Activated CD4-positive, CD25-positive, alpha-beta regulatory T cell (primary cell): Measurements from ENCODE around the gene TRMT1.

Experiments
- DNase-seq, 4 experiments: peaks; one replicate each; lab custom pipeline; 2025; lab: John Stamatoyannopoulos, UW

TRMT1 gene

DNA sequence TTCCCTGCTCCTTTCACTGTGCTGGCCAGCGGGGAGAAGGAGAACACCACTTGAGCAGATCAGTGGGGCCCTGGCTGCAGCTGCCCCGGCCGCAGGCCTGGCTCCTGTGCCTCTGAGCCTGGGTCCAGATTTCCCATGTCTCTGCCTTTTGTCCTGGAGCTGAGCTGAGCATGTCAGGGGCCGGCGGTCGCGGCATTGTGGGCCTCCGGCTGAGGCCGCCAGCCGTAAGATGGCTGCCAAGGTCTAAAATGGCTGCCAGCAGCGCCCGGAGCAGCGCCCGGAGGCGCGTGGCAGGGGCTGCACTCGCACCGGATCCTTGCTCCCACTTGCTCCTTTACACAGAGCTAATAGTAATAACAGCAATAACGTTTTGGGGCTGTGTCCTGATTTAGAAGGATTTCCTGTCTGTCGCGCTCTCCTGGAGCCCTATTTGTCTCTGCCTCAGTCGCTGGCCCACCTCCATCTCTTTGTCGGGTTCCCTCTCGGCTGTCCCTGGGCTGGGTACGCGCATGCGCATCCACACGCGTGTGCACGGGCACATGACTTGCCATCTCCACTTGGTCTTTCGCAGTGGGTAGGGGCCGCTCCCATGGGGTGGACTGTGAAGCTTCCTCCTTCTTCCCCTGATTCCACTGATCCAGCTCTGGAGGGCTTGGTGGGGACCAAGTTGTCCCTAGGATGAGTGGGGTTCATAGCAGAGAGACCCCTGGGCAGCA, 46.0 kb downstream of the TRMT1 start:
- no peak for DNase-seq

DNA sequence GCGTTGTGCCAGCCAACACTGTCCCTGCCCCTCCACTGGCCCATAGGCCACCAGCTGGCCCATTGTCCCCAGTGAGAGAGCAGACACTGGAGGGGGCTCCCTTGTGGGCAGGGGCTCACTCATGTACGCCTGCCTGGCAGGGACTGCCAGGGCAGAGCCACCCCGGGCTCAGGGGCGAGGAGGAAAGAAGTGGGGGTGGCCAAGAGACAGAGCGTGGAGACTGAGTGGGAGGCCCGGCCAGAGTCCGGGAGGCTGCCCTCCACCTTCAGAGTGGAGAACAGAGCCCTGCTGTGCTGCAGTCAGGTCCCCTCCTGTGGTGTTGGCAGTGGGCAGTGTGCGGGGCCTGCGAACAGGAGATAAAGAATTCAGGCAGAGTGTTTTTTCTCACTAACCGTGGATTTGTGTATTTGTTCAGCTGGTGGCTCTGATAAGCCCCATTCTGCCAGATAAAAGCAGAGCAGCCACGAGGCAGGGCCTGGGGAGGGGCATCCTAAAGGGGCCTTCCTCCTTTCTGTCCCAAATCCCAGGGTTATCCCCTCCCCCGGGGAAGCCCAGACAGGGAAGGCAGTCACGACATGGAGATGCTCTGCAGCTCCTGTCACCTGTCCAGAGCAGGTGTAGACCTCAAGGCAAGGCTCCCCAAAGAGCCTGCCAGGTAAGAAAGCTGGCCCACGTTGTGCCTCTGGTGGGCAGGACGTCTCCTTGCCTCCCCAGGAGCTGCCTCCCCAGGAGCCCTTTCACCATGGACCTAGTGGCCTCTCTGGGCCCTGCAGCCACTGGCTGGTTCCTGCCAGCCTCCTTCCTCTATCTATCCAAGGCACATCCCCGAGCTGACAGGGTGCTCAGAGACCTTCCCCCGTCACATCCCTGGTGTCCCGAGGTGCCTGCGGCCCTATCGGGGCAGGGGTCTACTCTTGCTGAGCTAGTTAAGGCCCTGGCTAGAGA, 46.9 kb downstream of the TRMT1 start:
- DNase-seq = no peak

DNA sequence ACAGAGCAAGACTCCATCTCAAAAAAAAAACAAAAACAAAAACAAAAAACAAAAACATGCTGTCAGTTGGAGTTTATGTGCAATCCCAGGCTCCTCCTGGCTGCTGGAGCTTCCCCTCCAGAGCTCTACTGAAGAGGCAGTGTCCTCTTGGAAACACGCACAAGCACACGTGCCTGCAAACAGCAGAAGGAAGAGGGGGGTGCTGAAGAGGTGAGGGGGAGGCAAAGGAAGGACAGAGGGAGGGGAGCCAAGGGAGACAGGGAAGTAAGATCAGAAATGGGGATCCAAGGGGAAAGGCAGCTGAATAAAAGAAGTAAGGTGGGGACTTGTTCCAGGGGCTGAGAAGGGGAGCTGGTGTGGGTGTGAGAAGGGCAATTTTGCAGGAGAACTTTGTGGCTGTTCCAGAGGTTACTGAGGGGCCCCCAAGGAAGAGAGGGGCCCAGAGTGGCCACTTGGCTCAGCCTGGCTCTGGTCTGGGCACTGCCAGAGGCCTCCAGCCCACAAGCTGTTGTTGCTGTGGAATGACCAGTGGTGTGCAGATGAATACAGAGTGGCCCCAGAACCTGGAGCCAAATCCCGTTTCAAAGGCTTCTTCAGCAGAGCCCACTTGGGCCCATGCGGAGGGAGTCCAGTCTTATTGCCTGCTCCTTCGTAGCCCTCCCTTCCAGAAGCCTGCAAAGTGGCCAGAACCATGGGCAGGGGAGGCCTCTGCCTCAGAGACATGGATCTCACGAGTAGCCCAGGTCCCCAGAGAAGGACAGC, 48.3 kb downstream of the TRMT1 start:
- no peak for DNase-seq

DNA sequence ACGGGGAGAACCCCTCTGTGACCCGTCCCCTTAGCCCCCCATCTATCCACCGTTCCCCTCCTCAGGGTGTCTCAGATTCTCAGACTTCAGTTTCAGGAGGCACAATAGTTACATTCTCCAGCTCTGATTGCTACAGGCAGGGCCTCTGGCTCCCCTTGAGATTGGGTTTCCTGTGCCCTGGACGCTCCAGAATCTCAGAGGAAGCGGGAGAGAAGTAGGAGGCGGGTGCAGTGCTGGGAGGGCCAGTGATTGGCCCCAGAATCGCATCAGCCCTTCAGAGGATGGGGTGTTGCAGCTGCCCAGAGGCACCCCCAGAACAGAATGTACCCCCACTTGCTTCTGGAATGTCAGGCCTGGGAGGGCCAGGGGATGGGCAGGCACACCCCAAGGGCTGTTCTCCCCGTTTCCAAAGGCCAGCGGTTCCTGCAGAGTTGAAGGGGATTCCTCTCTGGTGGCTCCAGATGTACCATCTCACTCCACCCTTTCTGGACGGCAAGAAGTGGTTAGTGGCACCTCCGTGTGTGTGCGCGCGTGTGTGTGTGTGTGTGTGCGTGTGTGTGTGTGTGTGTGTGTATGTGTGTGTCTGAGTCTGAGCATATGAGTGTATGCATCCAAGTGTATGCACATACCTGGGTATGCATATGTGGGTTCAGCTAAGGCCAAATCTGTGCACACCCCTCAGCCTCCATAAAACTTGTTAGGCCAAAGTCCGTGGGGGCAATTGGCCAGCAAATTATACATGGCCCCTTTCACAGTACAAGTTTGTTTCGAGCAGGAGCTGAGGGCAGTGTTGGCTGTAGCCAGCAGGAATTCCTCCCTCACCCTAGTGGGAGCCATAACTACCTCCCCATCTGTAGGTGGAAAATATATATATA, 49.4 kb downstream of the TRMT1 start:
- no peak for DNase-seq

DNA sequence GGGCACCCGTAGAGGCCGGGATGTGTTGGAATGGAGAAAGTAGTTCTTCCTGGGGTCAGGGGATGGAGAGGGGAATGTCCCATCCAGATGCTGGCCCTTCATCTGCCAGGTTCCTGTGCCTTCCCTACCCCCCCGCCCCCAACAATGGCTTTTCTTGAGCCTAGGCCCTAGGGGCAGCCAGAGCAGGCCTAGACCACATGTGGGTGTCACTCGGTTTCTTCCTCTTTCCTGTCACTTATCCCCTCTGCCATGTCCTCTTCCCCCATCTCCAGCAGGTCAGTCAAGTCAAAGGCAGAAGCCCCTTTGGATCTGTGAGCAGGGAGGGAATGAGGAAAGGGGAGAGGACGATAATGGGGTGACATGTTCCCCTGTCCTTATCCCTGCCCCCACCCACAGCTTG, 50.3 kb downstream of the TRMT1 start:
- no peak for DNase-seq

DNA sequence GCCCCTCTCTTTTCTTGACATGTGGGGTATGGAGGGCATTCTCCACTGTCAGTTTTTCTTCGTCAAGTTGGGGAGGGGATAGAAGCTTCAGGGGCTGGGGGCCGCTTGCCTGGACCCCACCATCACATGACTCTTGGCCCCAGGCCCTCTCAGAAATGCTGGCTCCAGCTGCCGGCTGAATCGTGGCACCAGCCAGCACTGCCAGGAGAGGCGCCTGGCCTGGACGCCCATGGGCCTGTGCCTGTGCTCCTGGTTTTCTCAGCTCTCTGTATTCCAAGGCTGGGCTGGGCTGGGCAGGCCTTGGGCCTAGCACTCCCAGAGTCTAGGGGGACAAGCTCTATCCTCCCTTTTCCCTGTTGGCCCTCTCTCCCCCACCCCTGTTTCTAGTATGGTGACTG, 52.4 kb downstream of the TRMT1 start:
- DNase-seq = no peak

DNA sequence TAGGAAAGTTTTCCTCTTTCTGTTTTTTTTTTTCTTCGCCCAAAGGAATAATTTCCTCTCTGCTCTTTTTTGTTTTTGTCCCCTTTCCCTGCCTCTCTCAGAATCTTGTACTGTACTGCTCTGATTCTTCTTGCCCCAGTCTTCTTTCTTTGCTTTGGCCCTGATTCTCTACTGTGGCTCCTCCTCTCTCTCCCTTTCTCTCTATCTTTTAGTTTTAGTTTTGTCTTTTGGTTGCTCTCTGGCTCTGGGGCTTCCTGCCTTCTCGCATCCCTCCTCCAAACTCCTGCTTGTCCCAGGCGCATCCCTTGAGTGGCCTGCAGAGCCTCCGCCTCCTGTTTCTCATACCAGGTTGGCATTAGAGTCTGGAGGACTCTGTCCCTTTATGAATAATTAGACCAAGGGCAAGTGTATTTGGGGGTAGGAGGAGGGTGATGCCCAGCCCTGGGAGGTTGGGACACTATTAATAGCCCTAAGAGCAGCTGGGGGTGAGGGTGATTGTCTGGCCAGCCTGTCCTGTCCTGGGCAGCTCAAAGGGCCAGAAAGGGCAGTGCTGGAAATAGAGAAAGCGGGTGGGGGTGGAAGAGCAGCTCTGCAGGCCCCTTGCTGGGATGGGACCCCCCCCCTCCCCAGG, 53.0 kb downstream of the TRMT1 start:
- DNase-seq = no peak

DNA sequence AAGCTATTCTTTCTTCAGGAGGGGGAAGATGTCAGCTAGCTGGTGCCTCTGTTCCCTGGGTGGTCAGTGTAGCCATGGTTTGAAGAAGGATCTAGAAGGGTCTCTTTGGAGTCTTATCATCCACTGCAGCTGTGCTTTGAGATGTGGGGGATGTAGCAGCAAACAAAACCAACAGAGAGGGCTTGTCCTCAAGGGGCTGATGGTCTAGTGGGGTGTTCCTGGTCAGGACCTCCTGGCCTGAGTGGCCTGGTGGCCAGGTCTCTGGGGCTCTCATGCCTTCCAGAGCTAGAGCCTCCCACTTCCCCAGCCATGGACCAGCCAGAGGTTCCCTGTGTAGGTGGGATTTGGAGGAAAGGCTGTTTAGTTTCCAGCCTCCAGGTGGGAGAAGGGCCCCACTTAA, 54.2 kb downstream of the TRMT1 start:
- DNase-seq = no peak

DNA sequence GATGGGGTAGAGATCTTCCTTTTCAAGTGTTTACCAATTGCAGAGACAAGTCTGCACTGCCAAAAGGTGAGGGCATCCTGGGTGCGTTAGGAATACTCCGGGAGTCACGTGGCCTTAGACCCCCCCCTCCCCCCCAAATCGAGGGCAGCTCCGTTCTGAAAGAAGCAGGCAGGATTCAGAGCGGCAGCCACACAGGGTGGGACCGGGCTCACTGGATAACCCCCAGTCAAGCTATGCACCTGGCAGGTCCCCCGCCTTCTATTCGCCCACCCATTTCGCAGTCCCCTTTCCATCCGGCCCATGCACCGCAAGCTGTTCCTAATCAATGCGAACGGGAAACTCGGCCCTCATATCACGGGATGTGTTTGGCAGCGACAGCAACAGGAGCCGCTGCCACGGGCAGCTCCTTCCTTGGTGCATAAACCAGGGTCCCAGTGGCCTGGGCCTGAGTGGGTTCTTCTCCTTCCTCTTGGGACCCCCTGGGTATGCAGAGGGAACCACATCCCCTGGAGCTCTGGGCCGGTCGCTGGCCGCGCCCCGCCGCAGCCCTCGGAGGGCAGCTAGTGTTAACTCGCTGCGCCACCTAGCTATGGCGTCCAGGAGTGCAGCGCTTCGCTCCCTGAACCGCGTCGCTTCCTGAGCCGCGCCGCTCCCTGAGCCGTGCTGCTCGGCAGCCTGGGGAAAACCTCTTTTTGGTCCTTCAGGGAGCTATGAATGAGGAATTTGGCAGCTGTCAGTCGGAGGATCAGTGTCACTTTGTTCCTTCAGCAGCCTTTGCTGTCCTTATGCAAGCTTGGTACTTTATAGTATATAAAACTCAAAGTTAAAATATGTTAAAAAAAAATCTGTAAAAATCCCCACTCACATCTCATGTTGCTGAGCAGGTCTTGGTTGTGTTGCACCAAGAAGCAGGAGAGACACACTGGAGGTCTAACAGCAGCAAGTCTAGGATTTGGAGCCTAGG, 55.3 kb downstream of the TRMT1 start:
- DNase-seq = peak; percentile 45 to 68 (median 53)

DNA sequence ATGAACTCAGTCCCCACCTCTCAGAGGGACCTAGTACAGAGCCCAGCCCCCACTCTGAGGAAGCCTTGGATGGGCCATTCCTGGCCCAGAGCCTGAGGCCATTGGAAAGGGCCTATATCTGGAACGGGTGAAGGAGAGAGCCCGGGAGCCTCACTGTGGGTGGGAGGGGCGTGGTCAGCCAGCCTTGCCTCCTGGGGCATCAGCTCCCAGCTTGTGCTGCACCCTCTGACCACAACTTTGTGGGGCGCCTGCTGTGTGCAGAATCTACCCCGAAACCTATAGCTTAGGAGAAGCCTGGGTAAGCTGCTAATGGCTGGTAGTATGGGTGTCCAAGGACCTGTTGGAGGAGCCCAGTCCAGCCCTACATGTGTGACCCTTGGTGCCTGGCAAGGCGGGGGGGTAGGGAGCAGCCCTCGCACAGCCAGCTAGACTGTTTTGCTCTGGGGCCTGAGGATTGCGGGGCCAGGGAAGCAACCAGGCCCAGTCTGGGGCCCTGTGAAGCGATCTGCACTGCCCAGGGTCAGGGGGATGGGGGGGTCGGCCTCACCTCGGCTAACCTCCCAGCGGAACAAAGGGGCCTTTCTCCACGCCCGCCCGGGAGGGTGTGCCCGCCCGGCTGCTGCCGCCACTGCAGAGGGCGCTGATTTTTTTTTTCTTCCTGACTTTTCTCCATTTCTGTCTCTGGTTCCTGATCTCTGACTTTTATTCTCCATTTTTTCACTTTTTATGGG, 56.1 kb downstream of the TRMT1 start:
- no peak for DNase-seq

DNA sequence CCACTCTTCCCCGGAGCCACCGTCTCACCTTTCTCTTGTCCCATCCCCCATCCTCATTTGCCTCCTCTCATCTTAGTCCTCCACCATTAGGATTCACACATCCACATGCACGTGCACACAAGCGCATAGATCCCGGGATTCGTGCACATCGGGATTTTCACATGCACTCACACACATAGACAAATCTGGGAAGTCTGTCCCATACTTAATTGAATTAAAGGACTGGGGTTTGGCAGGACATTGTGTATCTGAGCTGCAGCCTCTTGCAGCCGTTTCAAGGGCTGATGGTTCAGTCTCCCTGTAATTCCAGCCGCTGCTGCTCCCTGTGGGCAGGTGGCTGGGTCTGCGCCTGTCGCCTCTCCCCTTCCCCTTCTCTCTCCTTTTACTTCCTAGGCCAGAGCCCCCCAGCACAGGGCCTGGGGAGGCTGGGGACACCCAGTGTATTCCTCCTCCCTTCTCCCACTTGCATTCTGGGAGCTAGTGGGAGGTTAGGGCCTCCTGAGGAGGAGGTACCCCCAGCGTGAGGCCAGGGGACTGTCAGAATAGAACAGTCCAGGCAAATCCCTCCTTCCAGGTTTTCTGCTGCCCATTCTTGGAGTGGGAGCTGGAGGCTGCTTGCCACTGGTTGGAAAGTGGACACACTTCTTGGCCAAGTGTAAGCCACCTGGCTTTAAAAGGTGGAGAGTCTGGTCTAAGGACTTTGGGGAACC, 57.4 kb downstream of the TRMT1 start:
- DNase-seq = no peak

DNA sequence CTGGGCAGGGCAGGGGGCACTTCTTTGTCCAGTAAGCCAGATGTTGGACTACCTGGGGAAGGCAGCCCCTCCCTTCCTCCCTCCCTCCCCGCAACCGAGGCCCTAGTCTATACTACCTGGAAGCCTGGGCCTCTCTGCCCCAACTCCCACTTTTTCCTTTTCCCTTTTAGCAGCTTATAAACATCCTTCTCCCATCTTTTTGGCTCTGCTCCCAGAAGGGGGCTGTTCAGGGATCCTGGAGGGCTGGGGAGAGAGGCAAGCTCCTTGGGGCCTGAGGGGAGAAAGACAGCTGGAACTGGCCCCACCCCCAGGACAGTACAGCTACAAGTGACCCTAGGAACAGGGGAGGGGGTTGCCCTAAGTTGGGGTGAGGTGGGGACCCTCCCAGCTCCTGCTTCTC, 58.8 kb downstream of the TRMT1 start:
- DNase-seq = no peak

DNA sequence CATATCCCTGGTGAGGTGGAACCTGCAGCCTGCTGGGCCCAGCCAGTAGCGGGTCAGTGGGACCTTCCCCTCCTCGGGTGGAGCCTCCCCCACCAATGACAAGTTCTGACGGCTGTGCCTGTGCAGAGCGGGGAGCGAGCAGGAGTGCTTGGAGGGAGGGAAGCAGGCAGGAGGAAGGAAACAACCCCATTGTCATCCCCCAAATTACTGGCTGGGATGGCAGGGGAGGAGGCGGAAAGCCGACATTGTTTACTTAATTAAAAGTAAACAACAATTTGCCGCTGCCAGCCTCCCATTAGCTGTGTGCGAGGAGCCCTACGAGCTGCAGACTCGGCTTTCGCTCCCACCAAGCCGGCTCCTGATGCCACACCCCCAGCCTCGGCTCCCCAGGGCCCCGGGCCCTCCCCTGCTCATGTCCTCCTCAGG, 59.4 kb downstream of the TRMT1 start:
- DNase-seq = no peak

DNA sequence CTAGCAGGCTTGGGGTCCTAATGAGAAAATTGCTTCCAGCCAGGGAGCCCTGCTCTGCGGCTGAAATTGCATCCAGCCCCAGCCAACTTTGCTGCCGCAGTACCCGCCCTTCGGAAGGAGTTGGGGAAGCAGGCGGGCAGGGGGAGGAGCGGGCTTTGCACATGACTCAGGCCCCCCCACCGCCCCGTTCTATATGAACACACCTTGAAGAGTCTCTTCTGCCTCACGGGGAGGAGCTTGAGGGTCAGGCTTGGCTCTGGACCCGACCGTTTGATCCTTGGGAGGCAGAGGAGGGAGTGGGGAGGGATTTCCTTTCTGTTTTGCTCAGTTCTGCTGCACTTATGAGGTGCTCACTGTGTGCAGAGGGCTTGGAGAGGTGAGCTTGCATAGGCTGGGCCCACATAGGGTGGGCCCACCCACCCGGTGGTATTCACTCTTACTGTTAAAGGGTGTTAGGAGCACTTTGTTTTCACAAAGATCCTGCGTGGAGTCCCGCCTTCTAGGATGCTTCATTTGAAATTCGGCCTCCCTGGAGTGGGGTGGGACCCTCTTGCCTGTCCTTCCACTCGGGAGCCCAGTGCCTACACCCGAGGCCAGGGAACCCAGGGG, 60.4 kb downstream of the TRMT1 start:
- no peak for DNase-seq

DNA sequence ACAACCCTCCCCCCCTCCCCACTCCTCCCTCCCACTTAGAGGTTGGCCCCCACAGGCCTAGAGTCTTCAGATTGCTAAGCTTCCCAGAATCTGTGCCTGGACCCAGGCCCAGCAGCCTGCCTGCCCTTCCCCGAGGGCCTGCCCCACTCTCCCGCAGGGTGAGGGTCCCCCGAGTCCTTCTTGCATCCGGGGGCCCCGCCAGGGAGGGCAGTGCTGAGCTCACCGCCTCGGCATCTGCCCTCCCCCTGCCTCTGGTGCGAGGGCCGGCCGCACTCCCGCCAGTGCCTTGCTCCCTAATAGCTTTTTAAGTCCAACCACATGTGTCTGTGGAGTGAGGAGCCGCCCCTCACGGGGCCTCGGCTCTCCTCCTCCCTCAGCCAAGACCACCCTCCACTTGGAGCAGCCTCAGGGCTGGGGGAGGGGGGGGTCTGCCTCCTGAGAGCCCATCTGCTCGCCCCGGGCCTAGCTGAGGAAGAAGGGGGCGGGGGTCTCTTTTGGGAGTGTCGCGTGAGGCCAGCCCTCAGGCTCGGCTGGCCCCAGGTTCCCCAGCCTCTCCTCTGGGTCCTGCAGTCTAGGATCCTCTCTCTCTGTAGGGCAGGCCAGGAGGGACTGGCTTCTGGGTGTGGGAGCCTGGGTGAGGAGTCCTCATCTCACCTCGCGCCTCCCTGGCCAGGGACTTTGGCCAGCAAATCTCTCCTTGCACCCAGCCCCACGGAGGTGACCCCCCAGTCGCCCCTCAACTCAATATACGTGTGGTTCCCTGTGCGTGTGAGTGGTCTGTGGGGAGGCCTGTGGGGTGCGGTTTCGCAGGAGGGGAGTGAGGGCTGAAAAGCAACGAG, 61.1 kb downstream of the TRMT1 start:
- no peak for DNase-seq
